Erythroblast (primary cell): Measurements from ENCODE around the gene LONP2.

ENCODE experiments used
- DNase-seq, 2 experiments: peaks; one replicate each; lab custom pipeline; 2025; lab: John Stamatoyannopoulos, UW
- GATA1 ChIP-seq: IDR thresholded peaks from 2 replicates; pipeline ENCODE4 v1.6.1; 2011; ENCODE audit warnings: low read depth, mild to moderate bottlenecking, control low read depth, low read length, moderate library complexity

Gene LONP2

DNA sequence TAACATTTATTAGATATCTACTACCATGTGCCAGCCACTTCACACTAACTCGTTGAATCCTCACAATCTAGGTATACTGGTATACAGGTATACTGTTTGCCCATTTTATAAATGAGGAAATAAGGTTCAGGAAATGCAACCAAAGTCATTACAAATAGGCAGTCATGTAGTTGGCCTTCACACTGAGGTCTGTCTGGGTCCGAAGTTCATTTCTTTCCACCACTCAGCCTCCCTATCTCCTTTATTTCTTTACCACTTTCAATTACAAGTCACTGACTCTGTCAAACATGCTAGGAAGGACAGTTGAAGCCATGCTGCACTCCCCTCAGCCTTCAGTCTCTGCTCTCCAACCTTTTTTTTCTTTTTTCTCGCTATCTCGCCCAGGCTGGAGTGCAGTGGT, 161.8 kb downstream of the LONP2 start:
- no peak for TF ChIP-seq GATA1
- DNase-seq: no peak
